PFSK-1 (cell line): Measurements from ENCODE around the gene AK8.

Source experiments
- FOXP2 ChIP-seq: optimal IDR thresholded peaks from 2 replicates; pipeline ENCODE3; 2011; ENCODE audit warnings: borderline replicate concordance, control low read depth, inconsistent platforms; ENCODE audit not compliant: insufficient read depth; ENCODE audit errors: extremely low read length, extremely low read depth
- POLR2AphosphoS5 ChIP-seq: IDR thresholded peaks from 2 replicates; pipeline ENCODE4 v1.6.1; 2012; ENCODE audit warnings: low read depth, mild to moderate bottlenecking, control low read depth, low read length, moderate library complexity
- REST ChIP-seq, 2 experiments: IDR thresholded peaks; 2 replicates each; pipeline versions ENCODE4 v1.6.1 to v1.8.0; 2011 to 2012; ENCODE audit warnings: low read depth in 2 of 2, low read length in 2 of 2, control low read depth in 1 of 2, inconsistent platforms in 1 of 2, mild to moderate bottlenecking in 1 of 2, moderate library complexity in 1 of 2; ENCODE audit not compliant: insufficient read depth in 1 of 2
- SIN3A ChIP-seq: IDR thresholded peaks from 2 replicates; pipeline ENCODE4 v1.6.1; 2012; ENCODE audit warnings: mild to moderate bottlenecking, low read length, moderate library complexity, borderline replicate concordance; ENCODE audit not compliant: insufficient read depth
- TAF1 ChIP-seq: IDR thresholded peaks from 2 replicates; pipeline ENCODE4 v1.6.1; 2012; ENCODE audit warnings: low read length, control low read depth, borderline replicate concordance; ENCODE audit not compliant: insufficient read depth

The AK8 gene

GRCh38 chr9:132740526-132741309 is 137.4 kb downstream of the AK8 start:
- no peak for TF ChIP-seq POLR2AphosphoS5
- no peak for TF ChIP-seq SIN3A
- no peak for TF ChIP-seq FOXP2
- TF ChIP-seq REST (IDR thresholded peaks at IDR 0.05; ENCODE audit: insufficient read depth in 1 of 2, low read depth in 2 of 2, low read length in 2 of 2): no peak
- TF ChIP-seq TAF1: no peak

GRCh38 chr9:132739710-132740310 is 138.3 kb downstream of the AK8 start:
- TF ChIP-seq TAF1 (no peak), FOXP2 (no peak), POLR2AphosphoS5 (no peak), REST (IDR thresholded peaks at IDR 0.05; ENCODE audit: insufficient read depth in 1 of 2, low read depth in 2 of 2, low read length in 2 of 2) (no peak), SIN3A (no peak)

GRCh38 chr9:132733260-132733815 is 144.7 kb downstream of the AK8 start:
- TF ChIP-seq REST (IDR thresholded peaks at IDR 0.05; ENCODE audit: insufficient read depth in 1 of 2, low read depth in 2 of 2, low read length in 2 of 2) (no peak), SIN3A (no peak), TAF1 (no peak), FOXP2 (no peak), POLR2AphosphoS5 (no peak)

GRCh38 chr9:132732326-132733259 is 145.5 kb downstream of the AK8 start:
- no peak for TF ChIP-seq TAF1
- TF ChIP-seq FOXP2: no peak
- no peak for TF ChIP-seq REST (IDR thresholded peaks at IDR 0.05; ENCODE audit: insufficient read depth in 1 of 2, low read depth in 2 of 2, low read length in 2 of 2)
- no peak for TF ChIP-seq POLR2AphosphoS5
- no peak for TF ChIP-seq SIN3A
